Hepatic stellate cell (primary cell): Measurements from ENCODE around the gene ANKRD53.

Experiments
- DNase-seq: peaks from one replicate; pipeline ENCODE4 v3.0.0; 2011; ENCODE audit warnings: low spot score

Gene ANKRD53

DNA sequence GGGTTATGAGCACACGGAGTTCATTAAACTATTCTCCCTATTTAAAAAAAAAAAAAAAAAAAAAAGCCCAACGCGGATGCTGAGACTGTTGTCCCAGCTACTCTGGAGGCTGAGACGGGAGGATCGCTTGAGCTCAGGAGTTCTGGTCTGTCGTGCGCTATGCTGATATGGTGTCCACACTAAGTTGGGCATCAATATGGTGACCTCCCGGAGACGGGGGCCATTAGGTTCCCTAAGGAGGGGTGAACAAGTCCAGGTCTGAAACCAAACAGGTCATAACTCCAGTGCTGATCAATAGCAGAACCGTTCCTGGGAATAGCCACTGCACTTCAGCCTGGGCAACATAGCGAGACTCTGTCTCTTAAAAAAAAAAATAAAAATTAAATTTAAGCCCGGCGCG, 12.9 kb upstream of the ANKRD53 start:
- DNase-seq: no peak

GRCh38 chr2:70966681-70967080, 11.7 kb upstream of the ANKRD53 start:
- no peak for DNase-seq

GRCh38 chr2:70967189-70967588, 11.2 kb upstream of the ANKRD53 start:
- no peak for DNase-seq

GRCh38 chr2:70974592-70974991, 3.8 kb upstream of the ANKRD53 start:
- DNase-seq: no peak

DNA sequence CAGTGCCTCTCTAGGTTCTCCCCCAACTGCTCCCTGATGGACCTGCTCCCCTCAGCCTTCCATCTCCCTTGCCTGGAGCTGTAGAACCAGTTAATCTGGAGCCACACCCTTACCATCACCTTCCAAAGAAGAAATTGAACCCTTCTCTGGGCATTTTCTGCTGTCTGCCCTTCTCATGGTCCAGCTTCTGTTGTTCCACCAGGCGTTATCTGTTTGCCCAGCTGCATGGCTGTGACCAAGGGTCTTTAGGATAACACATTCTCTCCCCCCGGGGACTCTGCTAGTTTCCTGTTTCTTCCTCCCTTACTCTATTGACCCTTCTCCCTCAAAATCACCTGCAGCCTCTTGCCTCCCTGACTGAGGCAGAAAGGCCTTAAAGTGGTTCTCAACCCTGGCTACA, 3.2 kb upstream of the ANKRD53 start:
- DNase-seq: no peak

DNA sequence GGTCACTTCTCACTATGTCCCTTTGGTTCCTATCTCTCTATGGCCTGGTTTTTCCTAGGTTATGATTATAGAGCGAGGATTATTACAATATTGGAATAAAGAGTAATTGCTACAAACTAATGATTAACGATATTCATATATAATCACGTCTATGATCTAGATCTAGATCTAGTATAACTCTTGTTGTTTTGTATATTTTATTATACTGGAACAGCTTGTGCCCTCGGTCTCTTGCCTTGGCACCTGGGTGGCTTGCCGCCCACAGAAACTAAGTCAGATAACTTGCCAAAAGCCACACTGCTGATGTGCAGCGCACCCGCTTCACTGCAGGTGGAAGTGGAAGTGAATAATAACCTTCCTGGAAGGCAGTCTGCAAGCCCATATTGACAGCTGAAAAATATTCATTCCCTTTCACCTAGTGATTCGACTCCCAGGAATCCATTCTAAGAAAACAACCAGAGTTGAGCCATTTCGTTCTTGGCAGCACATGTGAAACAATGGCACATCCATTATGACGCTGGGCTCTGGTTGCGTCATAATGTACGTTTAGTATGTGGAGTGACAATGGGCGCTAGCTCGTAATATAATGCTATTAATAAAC, 725 bp upstream of the ANKRD53 start:
- peak; percentile 83 for DNase-seq

DNA sequence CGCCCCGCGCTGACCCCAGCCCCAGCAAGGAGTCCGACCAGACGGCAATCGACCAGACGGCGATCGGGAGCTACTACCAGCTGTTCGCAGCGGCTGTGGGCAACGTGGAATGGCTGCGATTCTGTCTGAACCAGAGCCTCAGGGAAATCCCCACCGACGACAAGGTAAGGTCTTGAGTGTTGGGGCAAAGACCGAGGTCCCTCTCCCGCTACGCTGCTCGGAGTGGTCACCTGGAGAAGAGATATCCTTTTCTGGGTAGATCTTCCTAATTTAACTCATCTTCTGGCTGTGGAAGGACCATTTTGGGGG, 704 bp downstream of the ANKRD53 start:
- no peak for DNase-seq

- no peak for DNase-seq
These were observed 1.2 kb downstream of the ANKRD53 start for GRCh38 chr2:70979626-70980025.

- DNase-seq: no peak
These were observed 3.0 kb downstream of the ANKRD53 start for GRCh38 chr2:70981421-70981820.

DNA sequence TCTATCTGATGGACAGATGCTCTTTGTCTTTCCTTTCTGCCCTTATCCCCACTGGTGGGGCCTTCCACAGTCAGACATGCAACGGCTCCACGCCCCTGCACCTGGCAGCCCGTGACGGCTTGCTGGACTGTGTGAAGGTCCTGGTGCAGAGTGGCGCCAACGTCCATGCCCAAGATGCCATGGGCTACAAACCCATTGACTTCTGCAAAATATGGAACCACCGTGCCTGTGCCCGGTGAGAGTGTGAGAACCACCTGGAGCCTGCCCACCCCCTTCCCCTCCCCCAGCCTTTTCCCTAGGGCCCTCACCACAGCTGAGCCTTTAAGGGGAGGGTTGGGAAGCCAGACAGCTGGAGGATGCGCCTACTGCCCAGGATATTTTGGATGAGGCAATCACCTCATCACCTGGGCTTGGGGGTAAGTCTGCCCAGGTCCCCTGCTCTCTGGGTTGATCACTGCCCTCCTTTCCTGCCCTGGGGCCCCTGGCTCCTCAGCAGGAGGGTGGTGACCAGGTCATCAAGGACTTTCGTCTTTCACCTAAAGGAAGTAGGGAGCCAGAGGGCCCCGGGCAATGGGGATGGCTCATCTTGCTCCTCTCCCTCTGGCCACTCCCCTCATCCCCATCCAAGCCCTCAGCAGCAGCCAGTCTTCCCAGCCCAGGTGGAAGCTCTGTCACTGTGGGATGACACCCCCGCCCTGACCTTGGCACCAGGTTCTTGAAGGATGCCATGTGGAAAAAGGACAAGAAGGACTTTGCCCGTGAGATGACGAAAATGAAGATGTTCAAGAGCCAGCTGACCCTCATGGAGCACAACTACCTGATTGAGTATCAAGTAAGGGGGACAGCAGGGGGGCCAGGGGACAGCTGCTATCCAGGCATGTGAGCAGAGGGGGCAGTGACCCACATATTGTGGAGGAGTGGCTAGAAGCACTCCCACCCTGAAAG, 3.7 kb downstream of the ANKRD53 start:
- no peak for DNase-seq

DNA sequence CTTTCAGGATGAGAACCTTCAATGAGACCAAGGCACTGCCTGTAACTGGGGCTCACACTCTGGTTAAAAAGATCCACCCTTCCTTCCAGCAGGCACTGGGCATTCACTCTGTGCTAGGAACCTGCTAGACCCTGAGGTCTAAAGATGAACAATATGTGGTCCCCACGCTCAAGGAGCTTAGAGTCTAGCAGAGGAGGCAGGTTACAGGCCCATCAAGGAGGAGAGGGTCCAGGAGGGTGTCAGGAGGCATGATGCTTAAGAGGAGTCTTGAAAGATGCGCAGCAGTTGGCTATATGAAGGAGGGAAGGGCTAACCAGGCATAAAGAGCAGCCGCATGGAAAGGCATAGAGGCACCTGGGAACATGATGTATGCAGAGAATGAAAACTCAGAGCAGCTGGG, 4.5 kb downstream of the ANKRD53 start:
- no peak for DNase-seq

- no peak for DNase-seq
These were observed 5.2 kb downstream of the ANKRD53 start for GRCh38 chr2:70983506-70984227.

GRCh38 chr2:70984228-70984575, 5.8 kb downstream of the ANKRD53 start:
- DNase-seq: no peak

DNA sequence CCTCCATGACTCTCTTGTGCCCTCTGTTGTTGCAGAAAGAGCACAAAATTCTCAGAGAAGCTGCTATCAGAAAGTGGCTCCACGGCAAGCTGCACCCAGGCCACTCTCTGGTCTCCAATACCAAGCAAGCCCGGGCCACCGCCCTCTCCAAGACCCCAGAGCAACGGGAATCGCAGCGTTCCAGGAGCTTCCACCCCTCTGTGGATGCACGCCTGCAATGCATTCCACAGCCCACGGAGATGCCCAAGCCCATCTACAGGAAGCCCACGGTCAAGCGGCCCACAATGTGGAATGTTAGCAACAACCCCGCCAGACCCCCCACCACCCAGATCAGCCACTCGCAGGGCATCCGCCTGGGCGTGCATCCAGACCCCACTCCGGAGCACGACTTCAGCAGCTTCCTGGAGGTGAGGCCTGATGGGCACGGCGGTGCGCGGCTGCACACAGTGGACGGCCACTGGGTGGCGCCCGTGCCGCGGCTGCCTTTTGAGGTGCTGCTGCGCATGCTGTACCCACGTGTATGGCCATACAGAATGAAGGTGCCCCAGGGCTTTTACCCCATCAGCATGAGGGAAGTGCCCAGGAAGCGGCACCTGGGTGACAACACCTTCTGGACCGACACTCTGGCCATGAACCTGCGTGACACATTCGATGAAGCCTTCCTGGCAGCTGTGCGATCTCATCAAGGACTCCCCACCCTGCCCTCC, 6.3 kb downstream of the ANKRD53 start:
- DNase-seq: peak; percentile 80

- no peak for DNase-seq
These were observed 6.9 kb downstream of the ANKRD53 start for GRCh38 chr2:70985283-70985688.

DNA sequence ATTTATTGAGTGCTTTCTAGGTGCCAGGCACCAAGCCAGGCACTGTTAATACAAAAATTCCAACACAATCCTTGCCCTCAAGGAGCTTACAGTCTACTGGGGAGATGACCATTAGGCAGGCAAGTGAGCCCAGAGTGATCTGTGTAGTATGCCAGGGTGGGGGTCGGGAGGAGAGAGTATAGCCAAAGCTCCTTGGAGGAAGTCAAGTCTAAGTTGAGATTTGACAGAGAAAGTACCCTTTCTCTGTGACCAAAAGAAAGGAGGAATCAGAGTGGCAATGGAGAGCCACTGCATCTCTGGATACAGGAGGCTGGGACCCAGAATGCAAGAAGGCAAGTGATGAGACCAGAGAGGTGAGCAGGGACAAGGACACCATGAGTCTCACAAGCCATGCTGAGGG, 7.5 kb downstream of the ANKRD53 start:
- DNase-seq: no peak

GRCh38 chr2:70986499-70987189, 8.2 kb downstream of the ANKRD53 start:
- no peak for DNase-seq

DNA sequence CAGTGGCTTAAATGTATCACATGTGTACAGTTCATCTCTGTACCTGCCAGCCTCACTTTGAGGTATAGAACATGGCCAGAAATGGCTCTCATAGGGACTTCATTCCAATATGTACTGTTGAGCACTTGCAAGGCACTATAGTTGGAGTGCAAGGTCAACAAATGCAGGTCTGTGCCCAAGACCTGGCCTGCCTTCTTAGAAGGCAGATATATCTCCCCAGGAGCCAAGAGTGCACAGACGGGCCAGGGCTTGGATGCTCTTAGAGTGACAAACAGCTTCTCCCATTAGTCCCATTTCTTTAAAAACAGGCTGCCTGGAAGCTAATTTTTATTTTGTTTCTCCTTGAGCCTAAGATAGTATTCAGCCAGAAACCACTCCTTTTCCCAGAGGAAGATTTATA, 9.0 kb downstream of the ANKRD53 start:
- DNase-seq: no peak

- no peak for DNase-seq
These were observed 9.7 kb downstream of the ANKRD53 start for GRCh38 chr2:70988151-70988550.

DNA sequence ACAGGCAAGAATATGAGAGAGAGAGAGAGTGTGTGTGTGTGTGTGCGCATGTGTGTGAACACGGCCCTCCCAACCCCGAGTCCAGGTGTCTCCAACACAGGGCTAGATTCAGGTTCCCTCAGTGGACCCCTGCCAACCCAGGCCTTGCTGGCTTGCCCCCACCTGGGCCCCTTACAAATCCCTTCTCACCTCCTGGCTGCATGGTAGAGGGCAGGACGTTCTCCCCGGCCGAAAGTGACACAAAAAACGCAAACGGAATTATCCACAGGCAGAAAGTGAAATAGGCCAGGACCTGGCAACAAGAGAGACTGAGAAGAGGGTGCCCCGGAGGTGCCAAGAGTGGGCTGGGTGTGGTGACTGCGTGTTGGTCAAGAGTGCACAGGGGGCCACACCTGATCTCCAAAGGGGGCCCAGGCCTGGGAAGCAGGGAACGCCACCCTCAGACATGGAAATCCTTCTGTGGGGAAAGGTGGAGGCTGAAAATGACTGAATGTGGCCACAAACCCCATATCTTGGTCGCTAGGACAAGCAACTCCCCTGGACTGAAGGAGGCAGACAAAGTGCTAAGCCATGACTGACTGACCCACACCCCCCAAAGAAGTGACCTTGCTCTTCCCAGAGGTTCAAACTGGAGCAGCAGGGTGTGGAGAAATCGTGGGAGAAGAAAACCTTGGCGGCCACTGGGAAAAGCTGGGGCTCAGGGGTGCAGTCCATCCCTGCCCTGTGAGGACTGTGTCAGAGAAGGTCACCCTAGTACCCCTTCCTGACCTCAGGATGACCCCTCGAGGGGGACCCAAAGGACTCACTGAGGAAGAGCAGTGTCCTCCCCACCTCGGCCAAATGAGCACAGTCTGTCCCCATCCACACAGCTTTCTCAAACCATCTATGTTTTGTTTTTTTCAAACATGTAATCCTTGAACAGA, 10.6 kb downstream of the ANKRD53 start:
- DNase-seq: no peak

- DNase-seq: no peak
These were observed 11.8 kb downstream of the ANKRD53 start for GRCh38 chr2:70990216-70990615.
